Stimulated activated CD8-positive, alpha-beta memory T cell treated with anti-CD3 and anti-CD28 coated beads, Interleukin-7, amount 100 ng/mL, for 48 hours (primary cell): Measurements from ENCODE around the gene SPPL2B.
"Not testable (repeated sequence)": the region's sequence is repeated elsewhere in the genome, so short reads cannot be mapped to it uniquely, and the experiment has no call there.

Experiments used
- DNase-seq, 2 donors: peaks; one replicate each; pipeline ENCODE4 v3.0.0-alpha.2; 2020; ENCODE audit warnings: low read depth in 1 of 2; ENCODE audit errors: extremely low read depth in 1 of 2

SPPL2B gene

DNA sequence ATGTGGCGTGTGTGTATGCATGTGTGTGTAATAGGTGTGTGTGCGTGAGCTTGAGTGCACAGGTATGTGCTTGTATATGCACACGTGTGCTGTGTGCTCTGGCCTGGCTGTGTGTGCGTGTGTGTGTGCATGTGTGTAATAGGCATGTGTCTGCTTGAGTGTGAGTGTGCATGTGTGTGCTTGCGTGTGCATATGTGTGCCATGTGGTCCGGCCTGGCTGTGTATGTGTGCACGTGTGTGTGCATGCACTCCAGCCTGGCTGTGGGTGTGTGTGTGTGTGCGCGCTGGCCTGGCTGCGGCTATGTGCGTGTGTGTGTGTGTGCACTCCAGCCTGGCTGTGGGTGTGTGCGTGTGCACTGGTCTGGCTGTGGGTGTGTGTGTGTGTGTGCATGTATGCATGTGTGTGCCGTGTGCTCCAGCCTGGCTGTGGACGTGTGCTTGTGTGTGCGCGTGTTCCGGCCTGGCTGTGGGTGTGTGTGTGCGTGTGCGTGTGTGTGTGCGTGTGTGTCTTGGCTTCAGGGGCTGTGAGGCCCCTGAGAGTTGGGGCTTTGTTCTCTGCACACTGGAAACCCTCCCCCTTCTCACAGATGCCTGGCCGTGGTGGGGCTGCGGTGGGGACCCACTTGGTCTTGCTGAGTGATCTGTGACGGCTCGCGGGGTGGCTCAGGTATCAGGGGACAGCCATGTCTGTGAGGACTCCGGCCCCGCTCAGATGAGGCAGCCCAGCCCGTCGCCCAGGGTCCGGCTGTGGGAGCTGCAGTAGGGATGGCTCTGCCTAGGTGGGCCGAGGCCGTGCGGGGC is 8.2 kb downstream of the SPPL2B start:
- DNase-seq: no peak

DNA sequence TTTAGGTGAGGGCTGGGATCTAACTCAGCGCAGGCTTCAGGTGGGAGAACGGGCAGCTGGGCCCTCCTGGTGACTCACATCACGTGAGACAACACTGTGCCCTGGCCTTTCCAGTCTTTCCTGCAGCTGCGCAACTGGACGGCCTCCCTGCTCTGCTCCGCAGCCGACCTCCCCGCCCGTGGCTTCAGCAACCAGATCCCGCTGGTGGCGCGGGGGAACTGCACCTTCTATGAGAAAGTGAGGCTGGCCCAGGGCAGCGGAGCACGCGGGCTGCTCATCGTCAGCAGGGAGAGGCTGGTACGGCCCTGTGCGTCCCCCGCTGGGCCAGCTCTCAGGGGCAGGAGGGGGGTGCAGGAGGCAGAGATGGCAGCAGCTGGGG is 8.8 kb downstream of the SPPL2B start:
- DNase-seq: no peak

DNA sequence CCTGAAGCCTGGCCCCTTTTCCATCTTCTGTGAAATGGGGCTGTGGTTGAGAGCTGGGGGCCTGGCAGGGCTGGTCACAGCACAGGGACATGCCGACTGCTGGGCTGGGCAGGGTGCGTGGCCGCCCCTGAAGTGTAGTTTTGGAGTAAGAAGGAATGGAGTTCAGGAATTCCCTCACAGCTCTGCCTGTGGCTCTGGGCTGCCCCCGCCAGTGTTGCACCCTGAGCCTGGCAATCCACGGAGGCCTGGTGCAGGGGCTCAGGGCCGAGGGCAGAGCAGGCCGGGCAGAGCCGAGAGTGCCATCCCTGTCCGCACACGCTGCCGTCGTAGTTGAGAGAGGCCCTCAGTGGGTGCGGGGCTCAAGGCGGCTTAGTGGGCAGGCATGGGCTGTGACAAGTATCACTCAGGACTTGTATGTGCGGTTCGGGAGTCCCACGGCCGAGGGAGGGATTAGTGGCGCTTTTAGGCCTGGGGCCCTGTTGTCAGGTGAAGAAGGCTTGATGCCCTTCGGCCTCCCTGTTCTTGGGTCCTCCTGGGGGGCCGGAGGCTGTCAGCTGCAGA is 9.7 kb downstream of the SPPL2B start:
- DNase-seq: no peak

DNA sequence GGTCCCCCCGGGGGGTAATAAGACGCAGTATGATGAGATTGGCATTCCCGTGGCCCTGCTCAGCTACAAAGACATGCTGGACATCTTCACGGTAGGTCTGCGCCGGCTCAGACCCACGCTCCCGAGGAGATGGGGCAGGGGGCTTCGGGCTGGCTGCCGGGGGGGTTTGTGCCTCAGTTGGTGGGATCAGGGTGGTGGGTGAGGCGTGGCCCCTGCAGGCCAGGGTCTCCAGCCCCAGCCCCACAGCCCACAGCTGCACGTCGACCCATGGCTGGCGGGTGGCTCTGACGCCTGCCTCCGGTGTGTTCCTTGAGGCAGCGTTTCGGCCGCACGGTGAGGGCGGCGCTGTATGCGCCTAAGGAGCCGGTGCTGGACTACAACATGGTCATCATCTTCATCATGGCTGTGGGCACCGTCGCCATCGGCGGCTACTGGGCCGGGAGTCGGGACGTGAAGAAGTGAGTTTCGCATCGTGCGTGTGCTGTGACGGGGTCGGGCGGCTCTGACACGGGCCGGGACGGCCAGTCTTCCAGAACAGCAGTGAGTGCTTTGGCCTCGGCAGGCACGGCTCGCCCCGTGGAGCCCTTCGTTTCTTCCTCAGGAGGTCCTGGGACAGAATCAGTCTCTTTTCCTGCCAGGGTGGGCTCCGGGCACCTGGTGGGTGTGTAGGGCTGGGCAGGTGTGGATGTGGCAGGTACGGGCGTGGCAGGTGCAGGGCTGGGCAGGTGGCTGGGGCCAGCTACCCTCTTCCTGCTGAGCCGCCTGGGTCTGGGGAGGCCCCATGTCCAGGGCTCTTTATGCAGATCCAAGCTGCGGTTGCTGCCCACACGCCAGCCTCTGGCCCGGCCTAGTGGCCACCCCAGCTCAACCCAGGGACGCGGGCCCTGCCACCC is 10.5 kb downstream of the SPPL2B start:
- DNase-seq: no peak

DNA sequence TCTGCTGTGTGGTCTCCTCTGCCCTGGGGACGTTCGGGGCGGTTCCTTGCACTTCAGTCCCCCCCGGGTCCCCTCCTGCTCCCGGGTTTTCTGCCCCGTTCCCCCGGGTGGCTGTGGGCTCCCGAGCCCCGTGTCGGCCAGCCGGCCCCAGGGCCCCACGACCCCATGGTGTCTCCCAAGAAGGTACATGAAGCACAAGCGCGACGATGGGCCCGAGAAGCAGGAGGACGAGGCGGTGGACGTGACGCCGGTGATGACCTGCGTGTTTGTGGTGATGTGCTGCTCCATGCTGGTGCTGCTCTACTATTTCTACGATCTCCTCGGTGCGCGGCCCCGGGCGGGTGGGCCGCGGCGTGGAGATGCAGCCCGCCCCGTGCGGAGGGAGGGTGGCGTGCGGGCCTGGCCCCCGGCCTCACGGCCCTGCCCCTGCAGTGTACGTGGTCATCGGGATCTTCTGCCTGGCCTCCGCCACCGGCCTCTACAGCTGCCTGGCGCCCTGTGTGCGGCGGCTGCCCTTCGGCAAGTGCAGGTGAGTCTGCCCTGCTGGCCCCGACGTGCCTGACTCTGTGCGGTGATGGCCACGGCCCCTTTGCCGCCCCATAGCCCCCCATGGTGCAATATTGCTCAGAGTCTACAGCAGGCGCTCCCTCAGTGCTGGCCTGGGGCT is 11.3 kb downstream of the SPPL2B start:
- DNase-seq: no peak

DNA sequence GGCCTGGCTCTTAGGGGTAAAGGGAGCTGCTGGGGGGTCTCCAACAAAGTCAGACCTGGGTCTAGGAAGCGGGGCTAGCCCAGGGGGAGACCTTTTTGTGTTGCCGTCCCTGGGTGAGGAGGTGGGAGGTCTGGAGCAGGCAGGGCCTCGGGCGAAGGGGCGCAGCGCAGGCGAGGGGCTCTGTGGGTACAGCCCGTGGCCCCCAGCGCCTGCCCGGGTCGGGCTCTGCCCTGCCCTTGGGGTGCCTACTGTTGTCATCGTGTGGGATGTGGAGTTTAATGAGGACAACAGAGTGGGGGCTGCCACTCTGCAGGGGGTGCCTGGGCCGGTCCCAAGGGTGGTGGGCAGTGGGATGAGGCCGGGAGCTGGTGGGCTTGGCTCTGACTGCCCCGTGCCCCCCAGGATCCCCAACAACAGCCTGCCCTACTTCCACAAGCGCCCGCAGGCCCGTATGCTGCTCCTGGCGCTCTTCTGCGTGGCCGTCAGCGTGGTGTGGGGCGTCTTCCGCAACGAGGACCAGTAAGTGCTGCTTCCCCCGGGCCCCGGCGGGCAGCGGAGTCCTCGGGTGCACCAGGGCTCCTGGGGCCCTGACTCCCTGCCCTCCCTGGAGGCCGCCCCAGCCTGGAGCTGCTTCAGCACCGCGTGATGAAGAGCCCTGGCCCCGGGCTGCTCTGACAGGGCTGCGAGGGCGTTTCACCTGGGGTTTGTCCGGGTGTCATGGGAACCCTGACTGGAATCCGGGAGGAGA is 12.2 kb downstream of the SPPL2B start:
- no peak for DNase-seq

DNA sequence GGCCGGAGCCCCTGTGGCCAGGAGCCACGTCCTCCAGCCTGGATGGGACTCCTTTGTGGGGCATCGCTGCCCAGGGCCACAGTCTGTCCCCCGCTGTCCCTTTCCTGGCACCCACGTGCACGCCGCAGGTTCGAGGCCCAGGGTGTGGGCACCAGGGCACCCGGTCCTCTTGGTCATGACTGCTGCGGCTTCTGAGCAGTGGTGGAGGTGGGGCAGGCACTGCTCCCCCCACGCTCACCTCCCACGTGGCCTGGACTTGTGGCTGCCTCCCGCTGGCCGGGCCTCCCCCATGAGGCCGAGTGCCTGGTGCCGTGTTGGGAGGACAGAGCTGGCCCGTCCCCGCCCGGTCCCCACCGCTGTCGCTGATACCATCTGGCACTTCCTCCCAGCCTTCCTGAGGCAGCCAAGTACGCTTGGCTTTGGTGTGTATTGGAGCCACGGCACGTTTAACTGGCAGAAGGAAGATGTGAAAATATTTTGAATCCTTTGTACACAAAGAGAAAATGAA is 12.8 kb downstream of the SPPL2B start:
- no peak for DNase-seq

DNA sequence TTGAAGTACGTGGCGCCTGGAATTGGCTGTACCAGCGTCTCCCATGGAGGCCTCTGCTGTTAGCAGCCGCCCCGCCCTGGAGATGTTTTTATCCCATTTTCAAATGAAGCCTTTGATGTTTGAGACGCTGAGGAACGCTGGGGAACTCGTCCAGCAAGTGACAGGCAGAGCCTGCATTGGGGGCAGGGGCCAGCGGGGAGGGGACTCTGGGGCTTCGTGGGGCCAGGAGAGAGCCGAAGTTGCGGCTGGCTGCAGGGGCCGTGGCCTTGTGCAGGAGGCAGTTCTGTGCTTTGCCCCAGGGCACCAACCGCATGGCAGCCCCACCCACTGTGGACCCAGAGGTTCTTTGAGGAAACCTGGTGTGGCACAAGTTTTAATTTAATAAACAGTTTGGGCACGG is 13.5 kb downstream of the SPPL2B start:
- no peak for DNase-seq

DNA sequence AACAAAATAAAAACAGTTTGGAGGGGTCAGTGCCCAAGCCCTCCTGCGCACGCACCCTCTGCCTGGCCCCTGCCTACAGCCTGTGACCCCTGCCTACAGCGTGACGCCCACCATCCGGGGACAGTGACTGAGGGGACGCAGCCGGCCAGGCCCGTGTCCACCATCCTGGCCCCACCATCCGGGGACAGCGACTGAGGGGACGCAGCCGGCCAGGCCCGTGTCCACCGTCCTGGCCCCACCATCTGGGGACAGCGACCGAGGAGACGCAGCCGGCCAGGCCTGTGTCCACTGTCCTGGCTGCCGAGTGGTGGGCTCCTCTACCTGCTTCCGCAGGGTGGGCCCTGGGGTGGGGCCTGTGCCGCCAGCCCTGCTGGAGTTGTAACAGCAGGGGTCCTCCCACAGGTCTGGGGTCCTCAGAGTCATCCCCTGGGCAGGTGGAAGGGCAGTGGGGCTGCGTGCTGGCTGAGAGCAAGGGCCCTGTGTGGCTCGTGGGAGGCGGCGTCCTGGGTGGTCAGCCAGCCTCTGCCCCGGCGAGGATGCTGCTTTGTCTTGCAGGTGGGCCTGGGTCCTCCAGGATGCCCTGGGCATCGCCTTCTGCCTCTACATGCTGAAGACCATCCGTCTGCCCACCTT is 14.3 kb downstream of the SPPL2B start:
- DNase-seq: no peak

DNA sequence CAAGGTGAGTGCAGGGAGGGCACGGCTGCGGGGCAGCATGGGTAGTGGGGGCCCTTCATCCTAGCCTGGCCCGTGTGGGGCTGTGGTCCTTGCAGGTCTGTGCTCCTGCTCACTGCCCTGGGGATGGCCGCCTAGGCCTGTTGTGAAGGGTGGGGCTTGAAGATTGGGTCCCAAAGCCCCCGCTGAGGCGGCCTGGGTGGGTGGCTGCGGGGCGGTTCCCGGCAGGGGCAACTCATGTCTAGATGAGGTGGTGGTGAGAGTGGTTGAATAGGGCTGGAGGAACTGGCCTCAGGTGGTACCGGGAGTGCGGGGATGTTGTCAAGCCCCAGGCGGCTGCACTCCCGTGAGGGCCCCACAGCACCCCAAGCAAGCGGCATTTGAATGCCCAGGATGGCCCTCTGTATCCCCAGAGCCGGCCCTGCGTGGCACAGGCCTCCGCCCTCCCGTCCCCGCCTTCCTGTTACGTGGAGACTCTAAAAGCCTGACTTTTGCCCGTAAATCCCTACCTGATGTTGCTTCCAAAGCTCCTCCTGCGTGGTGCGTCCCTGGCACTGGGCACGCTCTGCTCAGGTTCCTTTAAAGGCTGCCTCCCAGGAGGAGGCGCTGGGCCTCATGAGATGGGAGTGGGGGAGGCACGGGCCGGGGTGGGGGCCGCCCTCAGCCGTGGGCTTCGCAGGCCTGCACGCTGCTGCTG is 15.0 kb downstream of the SPPL2B start:
- DNase-seq: no peak

DNA sequence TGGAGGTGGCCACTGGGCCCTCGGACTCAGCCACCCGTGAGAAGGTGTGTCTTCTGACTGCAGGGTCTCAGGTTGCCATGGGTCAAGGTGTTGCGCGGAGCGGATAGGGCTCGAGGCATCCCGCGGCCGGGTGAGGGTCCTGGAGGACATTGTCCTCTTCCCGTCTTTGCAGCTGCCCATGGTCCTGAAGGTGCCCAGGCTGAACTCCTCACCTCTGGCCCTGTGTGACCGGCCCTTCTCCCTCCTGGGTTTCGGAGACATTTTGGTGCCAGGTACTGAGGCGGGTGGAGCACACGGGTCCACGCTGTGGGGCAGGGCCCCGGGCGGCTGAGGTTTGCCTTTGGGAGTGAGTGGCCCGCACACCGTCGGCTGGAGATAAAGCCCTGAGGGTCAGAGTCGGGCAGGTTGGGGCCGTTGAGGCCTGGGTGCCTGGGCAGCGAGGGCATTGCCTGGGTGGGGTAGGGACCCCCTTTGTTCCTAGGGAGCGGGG is 15.9 kb downstream of the SPPL2B start:
- DNase-seq: no peak

DNA sequence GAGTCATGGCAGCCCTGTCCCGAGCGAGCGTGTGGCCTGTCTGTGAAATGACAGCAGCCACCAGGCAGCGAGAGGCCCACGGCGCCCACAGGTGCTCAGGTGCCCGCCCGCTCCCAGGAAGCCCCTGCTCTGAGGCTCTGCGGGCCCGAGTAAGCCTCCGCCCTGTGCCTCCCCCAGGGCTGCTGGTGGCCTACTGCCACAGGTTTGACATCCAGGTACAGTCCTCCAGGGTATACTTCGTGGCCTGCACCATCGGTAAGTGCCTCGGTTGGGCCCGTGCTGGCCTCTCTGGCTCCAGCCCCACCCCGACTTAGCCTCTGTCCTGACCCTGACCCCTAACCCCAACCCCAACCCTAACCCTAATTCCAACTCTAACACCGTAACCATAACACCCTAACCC is 16.6 kb downstream of the SPPL2B start:
- DNase-seq: no peak

DNA sequence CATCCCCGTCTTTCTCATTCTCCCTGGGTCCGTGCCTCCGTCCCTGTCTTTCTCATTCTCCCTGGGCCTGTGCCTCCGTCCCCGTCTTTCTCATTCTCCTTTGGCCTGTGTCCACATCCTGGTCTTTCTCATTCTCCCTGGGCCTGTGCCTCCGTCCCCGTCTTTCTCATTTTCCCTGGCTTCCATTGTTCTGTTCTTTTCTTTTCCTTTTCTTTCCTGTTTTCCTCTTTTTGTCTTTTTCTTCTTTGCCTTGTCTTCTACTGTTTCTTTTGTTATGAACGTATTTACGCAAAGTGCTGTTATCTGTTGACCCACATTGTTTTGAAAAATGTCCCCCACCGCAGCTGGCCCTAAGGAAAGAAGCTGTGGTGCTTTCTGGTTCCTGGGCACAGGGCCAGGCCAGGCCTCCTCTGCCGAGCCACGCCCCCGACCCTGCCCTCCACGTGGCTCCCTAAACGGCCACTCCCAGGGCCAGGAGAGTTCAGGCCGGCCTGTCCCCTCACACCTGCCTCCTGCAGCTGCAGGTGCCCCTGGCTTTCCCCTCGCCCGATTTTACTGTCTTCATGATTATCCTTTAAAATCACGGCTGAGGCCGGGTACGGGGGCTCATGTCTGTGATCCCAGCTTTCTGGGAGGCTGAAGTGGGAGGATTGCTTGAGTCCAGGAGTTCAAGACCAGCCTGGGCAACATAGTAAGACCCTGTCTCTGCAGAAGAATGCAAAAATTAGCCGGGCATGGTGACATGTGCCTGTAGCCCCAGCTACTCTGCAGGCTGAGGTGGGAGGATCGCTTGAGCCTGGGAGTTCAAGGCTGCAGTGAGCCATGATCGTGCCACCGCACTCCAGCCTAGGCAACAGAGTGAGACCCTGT is 17.5 kb downstream of the SPPL2B start:
- no peak for DNase-seq

DNA sequence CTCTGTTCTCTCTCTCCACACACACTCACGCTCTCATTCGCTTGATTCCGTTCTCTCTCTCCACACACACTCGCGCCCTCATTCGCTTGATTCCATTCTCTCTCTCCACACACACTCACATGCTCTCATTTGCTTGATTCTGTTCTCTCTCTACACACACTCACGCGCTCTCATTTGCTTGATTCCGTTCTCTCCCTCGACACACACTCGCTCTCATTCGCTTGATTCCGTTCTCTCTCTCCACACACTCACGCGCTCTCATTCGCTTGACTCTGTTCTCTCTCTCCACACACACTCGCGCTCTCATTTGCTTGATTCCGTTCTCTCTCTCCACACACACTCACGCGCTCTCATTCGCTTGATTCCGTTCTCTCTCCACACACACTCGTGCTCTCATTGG is 21.3 kb downstream of the SPPL2B start:
- not testable (repeated sequence) for DNase-seq

DNA sequence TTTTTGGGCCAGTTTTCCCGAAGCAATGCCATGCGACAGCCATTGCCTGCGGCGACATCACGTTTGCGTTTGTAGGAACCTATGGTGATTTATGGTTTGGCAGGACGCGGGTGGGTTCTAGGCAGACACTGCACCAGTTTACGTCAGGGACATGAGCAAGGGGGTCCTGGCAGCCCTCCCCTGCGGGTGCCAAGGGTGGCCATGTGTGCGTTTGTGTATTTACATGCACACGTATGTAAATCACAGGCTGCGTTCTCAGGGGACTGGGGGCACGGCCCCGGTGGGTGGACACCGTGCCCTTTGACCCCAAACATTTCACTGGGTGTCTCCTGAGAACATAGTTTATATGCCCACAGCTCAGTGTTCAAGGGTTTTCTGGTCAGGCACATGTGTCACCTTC is 22.2 kb downstream of the SPPL2B start:
- DNase-seq: no peak

DNA sequence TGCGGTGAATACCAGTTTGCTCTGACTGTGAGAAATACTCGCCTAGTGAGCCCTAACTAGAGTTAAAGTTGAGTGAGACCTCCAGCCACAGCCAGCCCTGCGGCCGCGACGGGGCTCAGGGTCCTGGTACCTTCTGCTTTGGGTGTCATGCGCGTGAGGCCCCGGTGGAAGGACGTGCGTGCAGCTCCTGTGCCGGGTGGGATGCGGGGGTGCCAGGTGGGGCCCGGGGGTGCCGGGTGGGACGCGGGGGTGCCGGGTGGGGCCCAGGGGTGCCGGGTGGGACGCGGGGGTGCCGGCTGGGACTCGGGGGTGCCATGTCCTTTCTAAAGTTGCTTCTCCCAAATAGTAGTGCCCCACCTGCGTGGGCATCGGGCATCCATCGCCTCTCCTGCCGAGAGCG is 23.1 kb downstream of the SPPL2B start:
- no peak for DNase-seq

DNA sequence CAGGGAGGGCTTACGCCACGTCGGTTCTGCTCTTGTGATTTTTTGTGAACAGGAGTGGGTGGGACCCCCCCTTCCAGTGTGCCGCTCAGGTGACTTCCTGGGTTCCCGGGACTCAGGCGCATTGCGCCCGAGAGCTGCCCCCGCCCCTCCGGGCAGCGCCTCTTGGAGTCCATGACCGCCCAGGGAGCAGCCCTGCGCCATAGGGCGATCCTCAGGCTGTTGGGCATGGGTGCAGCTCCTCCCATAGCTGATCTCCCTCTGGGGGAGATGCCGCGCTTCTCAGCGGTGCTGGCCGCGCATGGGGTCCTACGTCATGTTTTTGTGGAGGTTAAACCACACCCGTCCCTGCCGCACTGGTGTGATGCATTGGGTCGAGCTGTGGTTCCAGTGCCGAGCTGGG is 23.6 kb downstream of the SPPL2B start:
- no peak for DNase-seq

DNA sequence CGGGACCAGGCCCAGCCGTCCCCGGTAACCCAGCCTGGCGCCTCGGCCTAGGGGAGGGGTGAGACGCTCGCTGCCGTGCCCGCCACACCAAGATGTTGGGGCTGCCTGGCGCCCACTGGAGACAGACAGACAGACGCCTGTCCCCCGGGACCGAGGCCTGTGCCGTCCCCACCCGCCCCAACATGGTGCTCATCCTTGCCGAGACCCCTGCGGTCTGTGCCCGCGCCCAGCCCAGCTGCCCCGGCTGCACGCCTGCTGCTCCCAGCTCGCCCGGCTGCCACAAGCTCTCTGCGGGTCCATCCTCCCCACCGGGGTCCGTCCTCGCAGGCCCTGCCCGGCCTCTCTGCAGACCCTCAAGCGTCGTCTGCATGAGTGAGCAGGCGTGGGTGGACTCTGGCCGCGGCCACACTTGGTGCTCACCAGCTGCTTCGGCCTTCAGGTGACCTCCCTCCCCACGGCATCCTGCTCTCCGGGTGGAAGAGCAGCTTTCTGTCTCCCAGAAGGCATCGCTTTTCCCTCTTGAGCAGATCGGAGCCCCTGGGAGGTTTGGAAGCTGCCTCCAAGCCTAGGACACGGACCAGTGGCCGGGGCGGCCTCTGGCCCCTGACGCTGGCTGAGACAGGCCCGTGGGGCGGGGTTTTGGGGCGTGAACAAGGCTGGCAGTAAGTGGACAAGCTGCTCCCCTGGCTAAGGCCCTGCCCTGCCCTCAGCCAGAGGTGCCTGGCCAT is 24.8 kb downstream of the SPPL2B start:
- DNase-seq: no peak
